SK-N-SH (cell line): ENCODE results near the gene DIMT1.

Experiments used
- CTCF ChIP-seq: fragments of 200-600 bp; sonication (generic); IDR thresholded peaks from 2 replicates; pipeline ENCODE4 v1.6.1; 2017; ENCODE audit warnings: antibody characterized with exemption, mild to moderate bottlenecking, moderate library complexity
- EZH2phosphoT487 ChIP-seq: fragments of 200-600 bp; sonication (generic); IDR thresholded peaks from 2 replicates; pipeline ENCODE4 v1.6.1; 2017; ENCODE audit warnings: low read depth, mixed run types, mild to moderate bottlenecking, antibody characterized with exemption, moderate library complexity, borderline replicate concordance
- GABPA ChIP-seq: IDR thresholded peaks from 2 replicates; pipeline ENCODE4 v1.4.0; 2012; ENCODE audit warnings: low read depth, mild to moderate bottlenecking
- MXI1 ChIP-seq: IDR thresholded peaks from 2 replicates; pipeline ENCODE4 v1.6.1; 2012; ENCODE audit warnings: mild to moderate bottlenecking, low read depth, low read length, improper control_type of control experiment
- POLR2AphosphoS5 ChIP-seq: IDR thresholded peaks from 2 replicates; pipeline ENCODE4 v1.6.1; 2012; ENCODE audit warnings: low read depth, low read length
- RAD21 ChIP-seq: IDR thresholded peaks from 2 replicates; pipeline ENCODE4 v1.6.1; 2012; ENCODE audit warnings: mild to moderate bottlenecking, low read length
- RFX5 ChIP-seq: IDR thresholded peaks from 2 replicates; pipeline ENCODE4 v1.6.1; 2012; ENCODE audit warnings: mild to moderate bottlenecking, improper control_type of control experiment, low read length
- SIN3A ChIP-seq: IDR thresholded peaks from 2 replicates; pipeline ENCODE4 v1.6.1; 2012; ENCODE audit warnings: low read depth, mild to moderate bottlenecking, low read length, moderate library complexity, borderline replicate concordance
- TAF1 ChIP-seq: IDR thresholded peaks from 2 replicates; pipeline ENCODE4 v1.6.1; 2012; ENCODE audit warnings: low read depth, mild to moderate bottlenecking, low read length, moderate library complexity, borderline replicate concordance
- TCF12 ChIP-seq: IDR thresholded peaks from 2 replicates; pipeline ENCODE4 v1.4.0; 2012
- USF1 ChIP-seq: IDR thresholded peaks from 2 replicates; pipeline ENCODE4 v1.4.0; 2012; ENCODE audit warnings: low read depth, borderline replicate concordance
- ZBTB33 ChIP-seq: IDR thresholded peaks from 2 replicates; pipeline ENCODE4 v1.4.0; 2012; ENCODE audit warnings: low read depth, borderline replicate concordance

- no peak for TF ChIP-seq GABPA
- TF ChIP-seq CTCF = no peak
- TF ChIP-seq SIN3A = no peak
- no peak for TF ChIP-seq MXI1
- no peak for TF ChIP-seq TCF12
- no peak for TF ChIP-seq RFX5
- TF ChIP-seq POLR2AphosphoS5 = no peak
- no peak for TF ChIP-seq ZBTB33
- TF ChIP-seq EZH2phosphoT487 = no peak
- no peak for TF ChIP-seq RAD21
- no peak for TF ChIP-seq TAF1
- TF ChIP-seq USF1 = no peak
These were observed 28.9 kb upstream of the DIMT1 start for GRCh38 chr5:62432621-62433064.
